OCI-LY7 (cell line): ENCODE results near the gene UGT1A3. TPM values are rescaled to one million over a fixed set of nuclear protein-coding genes. Genes with fewer than 3 reads are reported as not detected.

ENCODE experiments used
- BruUV-seq: library from RNA; stranded (reverse); fragments of 400-500 nt; replicated peaks from 2 replicates; lab custom pipeline; 2021; lab: Mats Ljungman, UMichigan
- CTCF ChIA-PET: fragments of 300-600 bp; sonication (Branson Sonifier 250); formaldehyde crosslinking; loops from one replicate; lab custom pipeline; 2022; ENCODE audit warnings: antibody characterized with exemption; ENCODE audit not compliant: unreplicated experiment; lab: Charles Lee
- POLR2A ChIA-PET: fragments of 300-600 bp; sonication (Branson Sonifier 250); formaldehyde crosslinking; loops from one replicate; lab custom pipeline; 2022; ENCODE audit warnings: antibody characterized with exemption; lab: Charles Lee
- DNase-seq: peaks from one replicate; pipeline ENCODE4 v3.0.0-alpha.2; 2015; ENCODE audit warnings: low spot score
- H2AFZ ChIP-seq: fragments of 200-600 bp; sonication (generic), shearing (Covaris generic); 2 replicates; pipeline ENCODE4 v1.6.1; 2014; ENCODE audit warnings: mild to moderate bottlenecking, antibody characterized with exemption, low read length, moderate library complexity
- H3K27ac ChIP-seq: fragments of 200-600 bp; sonication (generic); 2 replicates; pipeline ENCODE4 v1.5.1; 2014; ENCODE audit warnings: mixed run types, low read depth, mild to moderate bottlenecking, moderate library complexity, low read length, inconsistent platforms; ENCODE audit not compliant: poor library complexity, severe bottlenecking
- H3K36me3 ChIP-seq: fragments of 200-600 bp; sonication (generic); 2 replicates; pipeline ENCODE4 v1.6.1; 2014; ENCODE audit warnings: mild to moderate bottlenecking, antibody characterized with exemption, low read length, moderate library complexity, mixed read lengths; ENCODE audit not compliant: insufficient read depth
- H3K4me1 ChIP-seq: fragments of 200-600 bp; sonication (generic); 2 replicates; pipeline ENCODE4 v1.5.1; 2014; ENCODE audit warnings: mild to moderate bottlenecking, low read length; ENCODE audit not compliant: insufficient read depth, poor library complexity, severe bottlenecking
- H3K4me2 ChIP-seq: fragments of 200-600 bp; sonication (generic); 2 replicates; pipeline ENCODE4 v1.6.1; 2014; ENCODE audit warnings: mild to moderate bottlenecking, low read length
- H3K4me3 ChIP-seq: fragments of 200-600 bp; sonication (generic); 2 replicates; pipeline ENCODE4 v1.5.1; 2014; ENCODE audit warnings: mild to moderate bottlenecking, low read depth, low read length; ENCODE audit not compliant: poor library complexity, severe bottlenecking
- H3K79me2 ChIP-seq: fragments of 200-600 bp; sonication (generic); 2 replicates; pipeline ENCODE4 v1.6.1; 2016; ENCODE audit warnings: low read depth, mild to moderate bottlenecking, low read length, moderate library complexity, mixed read lengths; ENCODE audit not compliant: insufficient read depth
- H3K9me2 ChIP-seq: fragments of 200-600 bp; sonication (generic); 2 replicates; pipeline ENCODE4 v1.6.1; 2016; ENCODE audit warnings: mild to moderate bottlenecking, low read length, mixed read lengths; ENCODE audit not compliant: insufficient read depth
- H3K9me3 ChIP-seq: fragments of 200-600 bp; sonication (generic); 2 replicates; pipeline ENCODE4 v1.6.1; 2014; ENCODE audit warnings: mild to moderate bottlenecking, mixed run types, low read length, mixed read lengths
- H4K20me1 ChIP-seq: fragments of 200-600 bp; sonication (generic); 2 replicates; pipeline ENCODE4 v1.6.1; 2014; ENCODE audit warnings: mild to moderate bottlenecking, antibody characterized with exemption, low read length, moderate library complexity, mixed read lengths; ENCODE audit not compliant: insufficient read depth
- EZH2phosphoT487 ChIP-seq: fragments of 200-600 bp; sonication (generic); IDR thresholded peaks from 2 replicates; pipeline ENCODE4 v1.6.1; 2018; ENCODE audit warnings: low read depth, borderline replicate concordance, mild to moderate bottlenecking, mixed run types, antibody characterized with exemption, low read length, moderate library complexity, mixed read lengths
- intact Hi-C: fragments of 100-400 bp; cut with micrococcal nuclease; formaldehyde crosslinking; loops from one replicate; pipeline ENCODE4 v1.10.0; 2022; ENCODE audit not compliant: unreplicated experiment
- total RNA-seq, 2 experiments: library from RNA; depleted of rRNA in 1 of 2; stranded (reverse); fragments of >200 nt in 1 of 2; shearing (Covaris generic) in 1 of 2; gene quantifications; 2 replicates each; pipeline ENCODE4 v1.2.3, GENCODE V29; 2014 to 2022
- TF ChIP-seq, protein P1 (sequence below): fragments of 200-600 bp; sonication (generic); conservative IDR thresholded peaks from 2 replicates; pipeline ENCODE4 v1.5.1; 2014; ENCODE audit warnings: mild to moderate bottlenecking, antibody characterized with exemption, low read length, moderate library complexity, mixed read lengths

Gene UGT1A3
- total RNA-seq, 2 experiments from 2014 or later = not detected

DNA sequence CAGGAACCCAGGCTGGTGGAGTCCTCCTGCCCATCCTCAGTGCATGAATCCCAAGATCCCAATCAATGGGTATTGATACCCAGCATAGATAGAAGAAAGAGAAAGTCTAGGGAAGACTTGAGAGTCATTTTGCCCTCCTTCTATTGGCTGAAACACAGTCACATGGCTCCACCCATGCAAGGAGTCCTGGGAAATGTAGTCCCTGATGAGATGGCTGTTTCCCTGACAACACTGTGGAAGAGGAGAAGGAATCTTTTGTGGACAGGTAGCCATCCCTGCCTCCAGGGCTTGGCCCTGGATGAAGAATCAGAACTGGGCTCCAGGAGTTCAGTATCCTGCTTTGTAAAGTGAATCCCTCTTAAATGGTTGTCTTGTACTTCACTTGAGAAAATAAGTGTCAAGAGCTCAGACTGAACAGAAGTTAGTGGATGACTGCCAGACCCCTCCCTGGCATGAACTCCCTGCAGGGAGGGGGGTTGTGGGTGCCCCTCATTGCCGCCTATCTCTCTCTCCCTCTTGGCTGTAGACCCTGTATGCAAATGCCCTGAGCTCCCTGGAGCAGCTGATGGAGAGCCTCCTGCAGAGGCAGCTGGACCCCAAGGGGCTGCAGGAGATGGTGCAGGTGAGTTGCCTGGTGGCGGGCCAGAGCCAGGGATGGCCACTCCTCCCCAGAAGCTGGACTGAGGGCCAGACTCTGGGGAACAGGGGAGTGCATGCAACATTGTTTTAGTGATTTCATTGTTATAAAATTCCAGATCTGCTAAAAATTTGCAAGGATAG lies 85.4 kb downstream of the UGT1A3 start:
- H3K79me2 ChIP-seq = no peaks in the 10 kb centered on the region
- no peak for DNase-seq
- CTCF ChIA-PET = no interaction called here

DNA sequence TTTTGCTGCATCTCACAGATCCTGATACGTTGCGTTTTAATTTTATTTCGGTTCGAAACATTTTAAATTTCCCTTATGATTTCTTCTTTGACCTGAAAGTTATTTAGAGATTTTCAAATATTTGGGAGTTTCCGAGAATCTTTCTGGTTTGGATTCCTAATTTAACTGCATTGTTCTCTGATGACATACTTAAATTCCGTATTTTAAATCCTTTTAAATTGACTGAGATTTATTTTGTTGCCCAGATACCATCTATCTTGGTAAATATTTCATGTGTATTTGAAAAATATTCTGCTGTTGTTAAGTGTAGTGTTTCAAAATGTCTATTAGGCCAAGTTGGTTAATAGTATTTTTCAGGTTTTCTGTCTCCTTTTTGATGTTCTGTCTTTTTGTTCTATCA lies 87.0 kb downstream of the UGT1A3 start:
- POLR2A ChIA-PET = interaction anchor here (0.7 kb wide), 1 partner anchor 1217 kb away, joined by 3 read pairs; no protein-coding TSS in a partner anchor

More for the DNA sequence above, 85.4 kb downstream of the UGT1A3 start:
- Histone ChIP-seq H3K4me2 (no peak overlapping the region), H4K20me1 (no peaks in the 10 kb centered on the region), H2AFZ (no peak overlapping the region), H3K4me1 (no peaks in the 10 kb centered on the region), H3K27ac (no peak overlapping the region), H3K9me2 (no peaks in the 10 kb centered on the region), H3K9me3 (no peaks in the 10 kb centered on the region), H3K4me3 (no peak overlapping the region), H3K36me3 (no peaks in the 10 kb centered on the region)
- intact Hi-C loops = no loop called here
- TF ChIP-seq, protein P1, sequence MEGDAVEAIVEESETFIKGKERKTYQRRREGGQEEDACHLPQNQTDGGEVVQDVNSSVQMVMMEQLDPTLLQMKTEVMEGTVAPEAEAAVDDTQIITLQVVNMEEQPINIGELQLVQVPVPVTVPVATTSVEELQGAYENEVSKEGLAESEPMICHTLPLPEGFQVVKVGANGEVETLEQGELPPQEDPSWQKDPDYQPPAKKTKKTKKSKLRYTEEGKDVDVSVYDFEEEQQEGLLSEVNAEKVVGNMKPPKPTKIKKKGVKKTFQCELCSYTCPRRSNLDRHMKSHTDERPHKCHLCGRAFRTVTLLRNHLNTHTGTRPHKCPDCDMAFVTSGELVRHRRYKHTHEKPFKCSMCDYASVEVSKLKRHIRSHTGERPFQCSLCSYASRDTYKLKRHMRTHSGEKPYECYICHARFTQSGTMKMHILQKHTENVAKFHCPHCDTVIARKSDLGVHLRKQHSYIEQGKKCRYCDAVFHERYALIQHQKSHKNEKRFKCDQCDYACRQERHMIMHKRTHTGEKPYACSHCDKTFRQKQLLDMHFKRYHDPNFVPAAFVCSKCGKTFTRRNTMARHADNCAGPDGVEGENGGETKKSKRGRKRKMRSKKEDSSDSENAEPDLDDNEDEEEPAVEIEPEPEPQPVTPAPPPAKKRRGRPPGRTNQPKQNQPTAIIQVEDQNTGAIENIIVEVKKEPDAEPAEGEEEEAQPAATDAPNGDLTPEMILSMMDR = no peak
- no peak for TF ChIP-seq EZH2phosphoT487
- POLR2A ChIA-PET = no interaction called here
- BruUV-seq = no TSS peak

More for the DNA sequence above, 87.0 kb downstream of the UGT1A3 start:
- Histone ChIP-seq H3K4me1 (no peaks in the 10 kb centered on the region), H3K36me3 (no peaks in the 10 kb centered on the region), H3K27ac (no peak overlapping the region), H3K4me3 (no peak overlapping the region), H3K4me2 (no peak overlapping the region), H4K20me1 (no peaks in the 10 kb centered on the region), H2AFZ (no peak overlapping the region), H3K9me2 (no peaks in the 10 kb centered on the region), H3K79me2 (no peaks in the 10 kb centered on the region), H3K9me3 (no peaks in the 10 kb centered on the region)
- intact Hi-C loops = no loop called here
- TF ChIP-seq, protein P1 = no peak
- no peak for TF ChIP-seq EZH2phosphoT487
- CTCF ChIA-PET = no interaction called here
- no peak for DNase-seq
- BruUV-seq = no TSS peak
